Measurements from ENCODE around the gene ORAI1. TPM values are rescaled to one million over a fixed set of nuclear protein-coding genes. Genes with fewer than 3 reads are reported as not detected.
"Not testable (repeated sequence)": the region's sequence is repeated elsewhere in the genome, so short reads cannot be mapped to it uniquely, and the experiment has no call there.

Gene ORAI1
- total RNA-seq, 1 donor from 2014 or later: 9.6 TPM

GRCh38 chr12:121637231-121637914, 11.0 kb downstream of the ORAI1 start:
- DNase-seq (peak; percentile 56), ATAC-seq (ENCODE audit: poor library complexity) (peak; percentile 49)

GRCh38 chr12:121638298-121639202, 12.2 kb downstream of the ORAI1 start:
- no peak for ATAC-seq (ENCODE audit: poor library complexity)
- no peak for DNase-seq
- intact Hi-C loops (cut with DNase I): no loop called here

More at GRCh38 chr12:121637231-121637914, 11.0 kb downstream of the ORAI1 start:
- intact Hi-C loops (cut with DNase I): no loop called here

GRCh38 chr12:121641343-121641630, 15.0 kb downstream of the ORAI1 start:
- ATAC-seq (ENCODE audit: poor library complexity) (no peak), DNase-seq (no peak)
- intact Hi-C loops (cut with DNase I): no loop called here

- intact Hi-C loops (cut with DNase I): no loop called here
- ATAC-seq (ENCODE audit: poor library complexity): no peak
These were observed 22.2 kb downstream of the ORAI1 start for GRCh38 chr12:121648458-121649028.

GRCh38 chr12:121649322-121649721, 23.0 kb downstream of the ORAI1 start:
- no peak for DNase-seq

More at GRCh38 chr12:121648458-121649028, 22.2 kb downstream of the ORAI1 start:
- DNase-seq: no peak

GRCh38 chr12:121649819-121650353, 23.6 kb downstream of the ORAI1 start:
- DNase-seq: no peak
- no peak for ATAC-seq (ENCODE audit: poor library complexity)
- intact Hi-C loops (cut with DNase I): no loop called here

More at GRCh38 chr12:121649322-121649721, 23.0 kb downstream of the ORAI1 start:
- no peak for ATAC-seq (ENCODE audit: poor library complexity)
- intact Hi-C loops (cut with DNase I): no loop called here

- ATAC-seq (ENCODE audit: poor library complexity) (no peak), DNase-seq (no peak)
- intact Hi-C loops (cut with DNase I): no loop called here
These were observed 25.0 kb downstream of the ORAI1 start for GRCh38 chr12:121651320-121651719.

GRCh38 chr12:121652767-121653497, 26.6 kb downstream of the ORAI1 start:
- DNase-seq: no peak
- ATAC-seq (ENCODE audit: poor library complexity): no peak

GRCh38 chr12:121653999-121654398, 27.7 kb downstream of the ORAI1 start:
- ATAC-seq (ENCODE audit: poor library complexity) (no peak), DNase-seq (no peak)
- intact Hi-C loops (cut with DNase I): no loop called here

More at GRCh38 chr12:121652767-121653497, 26.6 kb downstream of the ORAI1 start:
- intact Hi-C loops (cut with DNase I): no loop called here

GRCh38 chr12:121656122-121656521, 29.8 kb downstream of the ORAI1 start:
- DNase-seq: no peak
- ATAC-seq (ENCODE audit: poor library complexity): no peak
- intact Hi-C loops (cut with DNase I): no loop called here

- intact Hi-C loops (cut with DNase I): no loop called here
These were observed 31.1 kb downstream of the ORAI1 start for GRCh38 chr12:121657305-121658008.

GRCh38 chr12:121661353-121662105, 35.2 kb downstream of the ORAI1 start:
- DNase-seq; ATAC-seq (ENCODE audit: poor library complexity); intact Hi-C loops (cut with DNase I): not testable (repeated sequence)

More at GRCh38 chr12:121657305-121658008, 31.1 kb downstream of the ORAI1 start:
- ATAC-seq (ENCODE audit: poor library complexity) (no peak), DNase-seq (no peak)

- intact Hi-C loops (cut with DNase I): no loop called here
- no peak for ATAC-seq (ENCODE audit: poor library complexity)
- DNase-seq: no peak
These were observed 37.2 kb downstream of the ORAI1 start for GRCh38 chr12:121663610-121663929.

GRCh38 chr12:121666829-121667228, 40.5 kb downstream of the ORAI1 start:
- intact Hi-C loops (cut with DNase I); ATAC-seq (ENCODE audit: poor library complexity); DNase-seq: not testable (repeated sequence)

GRCh38 chr12:121668750-121669520, 42.6 kb downstream of the ORAI1 start:
- ATAC-seq (ENCODE audit: poor library complexity) (no peak), DNase-seq (no peak)
- intact Hi-C loops (cut with DNase I): no loop called here

- intact Hi-C loops (cut with DNase I): no loop called here
- DNase-seq: no peak
- ATAC-seq (ENCODE audit: poor library complexity): no peak
These were observed 43.2 kb downstream of the ORAI1 start, which contains the start of gene MORN3 for GRCh38 chr12:121669521-121669900. TSS of gene MORN3 (minus strand) at chr12:121669654. CDS start at chr12:121669483, 171 bp downstream.
